ENCODE results near the gene RUNX1.

DNA sequence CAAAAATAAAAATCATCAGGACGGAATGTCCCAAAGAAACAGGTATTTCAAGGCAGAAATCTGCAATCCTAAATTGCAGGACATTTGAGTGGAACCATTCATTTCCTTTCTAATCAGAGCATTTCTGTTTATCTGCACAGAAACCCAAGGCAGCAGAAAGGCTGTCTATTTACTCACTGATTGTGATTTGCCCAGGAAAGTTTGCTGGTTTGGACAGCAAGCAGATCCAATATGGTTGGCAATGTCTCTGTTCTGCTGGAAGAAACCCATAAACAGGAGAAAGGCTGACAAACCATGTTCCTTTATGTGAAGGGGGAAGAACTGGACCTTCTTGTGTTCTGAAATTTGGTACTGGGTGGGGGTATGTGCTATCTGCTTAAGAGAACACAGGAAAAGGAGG, 260.2 kb downstream of the RUNX1 start:
- TF ChIP-seq GATA3 (IDR thresholded peaks at IDR 0.05; ENCODE audit: low read depth, low read length), result no peak
- no peak for TF ChIP-seq GATA2 (IDR thresholded peaks at IDR 0.05; ENCODE audit: low read depth, low read length)
